Keratinocyte (primary cell): Measurements from ENCODE around the gene RNU5B-1. TPM values are rescaled to one million over a fixed set of nuclear protein-coding genes. Genes with fewer than 3 reads are reported as not detected.
"Not testable (repeated sequence)": the region's sequence is repeated elsewhere in the genome, so short reads cannot be mapped to it uniquely, and the experiment has no call there.

Experiments
- DNase-seq: peaks from one replicate; pipeline ENCODE4 v3.0.0-alpha.2; 2011; ENCODE audit warnings: low read depth, missing footprints, low spot score
- FAIRE-seq: peaks from 2 replicates; lab custom pipeline; 2011; peaks lifted over from hg19 to GRCh38; lab: Jason Lieb, UNC
- H2AFZ ChIP-seq: 2 replicates; pipeline ENCODE4 v1.6.0; 2012; ENCODE audit warnings: low read length, control low read depth, inconsistent platforms; ENCODE audit not compliant: control insufficient read depth
- H3K27ac ChIP-seq: 2 replicates; pipeline ENCODE4 v1.5.1; 2011; ENCODE audit warnings: low read length; ENCODE audit not compliant: control insufficient read depth, insufficient read depth
- H3K27me3 ChIP-seq: 3 replicates; pipeline ENCODE4 v1.6.0; 2011; ENCODE audit warnings: low read length; ENCODE audit not compliant: control insufficient read depth, insufficient read depth; ENCODE audit errors: extremely low read depth
- H3K36me3 ChIP-seq, 2 experiments: 2 replicates in 1 of 2; 3 replicates in 1 of 2; pipeline ENCODE4 v1.5.1; 2011; ENCODE audit warnings: low read length in 2 of 2, mild to moderate bottlenecking in 1 of 2; ENCODE audit not compliant: control insufficient read depth in 2 of 2, insufficient read depth in 2 of 2; ENCODE audit errors: extremely low read depth in 1 of 2
- H3K4me1 ChIP-seq: 3 replicates; pipeline ENCODE4 v1.5.1; 2011; ENCODE audit warnings: low read length; ENCODE audit not compliant: control insufficient read depth, insufficient read depth; ENCODE audit errors: extremely low read depth
- H3K4me2 ChIP-seq: 3 replicates; pipeline ENCODE4 v1.6.0; 2011; ENCODE audit warnings: low read depth, low read length; ENCODE audit not compliant: control insufficient read depth, insufficient read depth; ENCODE audit errors: extremely low read depth
- H3K4me3 ChIP-seq, 3 experiments: fragments of 200-600 bp in 1 of 3; sonication (generic) in 1 of 3; 2 replicates in 2 of 3; 3 replicates in 1 of 3; pipeline ENCODE4 v1.5.1; 2011 to 2016; ENCODE audit warnings: low read length in 3 of 3, mild to moderate bottlenecking in 3 of 3, control low read depth in 2 of 3, inconsistent platforms in 1 of 3, low read depth in 1 of 3, mixed read lengths in 1 of 3, mixed run types in 1 of 3, moderate library complexity in 1 of 3; ENCODE audit not compliant: control insufficient read depth in 2 of 3, insufficient read depth in 2 of 3; ENCODE audit errors: extremely low read depth in 1 of 3
- H3K79me2 ChIP-seq: 2 replicates; pipeline ENCODE4 v1.6.0; 2012; ENCODE audit warnings: low read length; ENCODE audit not compliant: control insufficient read depth, insufficient read depth
- H3K9ac ChIP-seq: 3 replicates; pipeline ENCODE4 v1.6.0; 2011; ENCODE audit warnings: low read length; ENCODE audit not compliant: control insufficient read depth, insufficient read depth; ENCODE audit errors: extremely low read depth
- H3K9me1 ChIP-seq: 3 replicates; pipeline ENCODE4 v1.6.0; 2011; ENCODE audit warnings: low read length; ENCODE audit not compliant: control insufficient read depth, insufficient read depth; ENCODE audit errors: extremely low read depth
- H3K9me3 ChIP-seq: 2 replicates; pipeline ENCODE4 v1.5.1; 2012; ENCODE audit warnings: low read depth, low read length; ENCODE audit not compliant: control insufficient read depth
- H4K20me1 ChIP-seq: 3 replicates; pipeline ENCODE4 v1.6.0; 2011; ENCODE audit warnings: low read length; ENCODE audit not compliant: control insufficient read depth, insufficient read depth; ENCODE audit errors: extremely low read depth
- CTCF ChIP-seq, 3 experiments: IDR thresholded peaks in 1 of 3; conservative IDR thresholded peaks in 1 of 3; optimal IDR thresholded peaks in 1 of 3; 2 replicates in 2 of 3; 3 replicates in 1 of 3; pipeline versions ENCODE3 to v1.5.1; 2011; ENCODE audit warnings: low read length in 3 of 3, mild to moderate bottlenecking in 3 of 3, moderate library complexity in 2 of 3, control low read depth in 1 of 3, inconsistent platforms in 1 of 3; ENCODE audit not compliant: insufficient read depth in 2 of 3; ENCODE audit errors: extremely low read depth in 1 of 3
- EZH2 ChIP-seq: IDR thresholded peaks from one replicate; pipeline ENCODE4 v1.6.1; 2012; ENCODE audit warnings: inconsistent platforms, mild to moderate bottlenecking, low read length, moderate library complexity
- dilution Hi-C: fragments of 300-500 bp; cut with MboI; formaldehyde crosslinking; loops from one replicate; pipeline ENCODE4 v1.7.0; 2020; ENCODE audit warnings: low sequenced_read_pairs; ENCODE audit not compliant: extremely low pct_ligation_motif_present
- polyA plus RNA-seq, 5 experiments: library from polyadenylated mRNA; depleted of rRNA in 3 of 5; stranded (reverse) in 3 of 5; stranded (forward) in 1 of 5; unstranded in 1 of 5; fragments of >200 nt; gene quantifications; 1 replicate in 1 of 5; 2 replicates in 3 of 5; 3 replicates in 1 of 5; pipeline versions ENCODE4 v1.2.1 to v1.2.3, GENCODE V29; 2011 to 2012; ENCODE audit warnings: missing spikeins in 2 of 5, low read depth in 1 of 5, low replicate concordance in 1 of 5

Gene RNU5B-1
- polyA plus RNA-seq, 1 donor (not counting 4 experiments of a cell fraction or from before 2014, with no cell fraction given), result not detected

- no peaks in the 10 kb centered on the region for H3K9me1 ChIP-seq
- no peak for FAIRE-seq
- H3K79me2 ChIP-seq, result no peaks in the 10 kb centered on the region
- no peak for DNase-seq
- H3K4me2 ChIP-seq, result no peak overlapping the region
- peaks cover 0 to 2% of the 10 kb centered on the region in 2 experiments for H3K36me3 ChIP-seq
- no peaks in the 10 kb centered on the region for H4K20me1 ChIP-seq
- H3K9me3 ChIP-seq, result no peaks in the 10 kb centered on the region
- no peaks in the 10 kb centered on the region for H3K27me3 ChIP-seq
- dilution Hi-C loops, result no loop called here
- H3K4me1 ChIP-seq, result no peaks in the 10 kb centered on the region
- H3K27ac ChIP-seq, result no peak overlapping the region
- no peak overlapping the region for H3K4me3 ChIP-seq
- H2AFZ ChIP-seq, result no peak overlapping the region
- no peak for TF ChIP-seq EZH2
- no peak for TF ChIP-seq CTCF (optimal IDR thresholded peaks at IDR 0.05 in 1 of 3, IDR thresholded peaks at IDR 0.05 in 1 of 3, conservative IDR thresholded peaks at IDR 0.05 in 1 of 3; ENCODE audit: extremely low read depth in 1 of 3, insufficient read depth in 2 of 3, low read length in 3 of 3)
- no peak overlapping the region for H3K9ac ChIP-seq
Measured at GRCh38 chr15:65268411-65268810, 36.1 kb upstream of the RNU5B-1 start.

- H3K4me1 ChIP-seq, H3K9me1 ChIP-seq, H3K36me3 ChIP-seq, H3K4me3 ChIP-seq, H3K27me3 ChIP-seq, H4K20me1 ChIP-seq, H3K27ac ChIP-seq, H3K9me3 ChIP-seq, H2AFZ ChIP-seq, H3K4me2 ChIP-seq, dilution Hi-C loops, H3K9ac ChIP-seq, H3K79me2 ChIP-seq, DNase-seq: not testable (repeated sequence)
- FAIRE-seq, result peak; percentile 78
- peak; percentile 80 to 93 (median 85) for TF ChIP-seq CTCF (optimal IDR thresholded peaks at IDR 0.05 in 1 of 3, IDR thresholded peaks at IDR 0.05 in 1 of 3, conservative IDR thresholded peaks at IDR 0.05 in 1 of 3; ENCODE audit: extremely low read depth in 1 of 3, insufficient read depth in 2 of 3, low read length in 3 of 3)
Measured at GRCh38 chr15:65270811-65271545, 33.5 kb upstream of the RNU5B-1 start.
